Measurements from ENCODE around the gene MAP3K15.
"Not testable (repeated sequence)": the region's sequence is repeated elsewhere in the genome, so short reads cannot be mapped to it uniquely, and the experiment has no call there.

Gene MAP3K15

GRCh38 chrX:19462879-19463278 is 52.4 kb downstream of the MAP3K15 start:
- Histone ChIP-seq H3K27ac (no peak overlapping the region), H3K36me3 (no peaks in the 10 kb centered on the region), H3K4me1 (no peaks in the 10 kb centered on the region), H3K4me3 (no peak overlapping the region), H3K9me3 (no peaks in the 10 kb centered on the region), H3K27me3 (no peaks in the 10 kb centered on the region)
- intact Hi-C loops (cut with DNase I; ENCODE audit: low total_unique reads): no loop called here
- no peak for TF ChIP-seq CTCF (IDR thresholded peaks at IDR 0.05)
- DNase-seq: no peak

- Histone ChIP-seq H3K4me3 (no peak overlapping the region), H3K27ac (no peak overlapping the region), H3K4me1 (no peaks in the 10 kb centered on the region), H3K27me3 (no peaks in the 10 kb centered on the region), H3K9me3 (no peaks in the 10 kb centered on the region), H3K36me3 (no peaks in the 10 kb centered on the region)
- intact Hi-C loops (cut with DNase I; ENCODE audit: low total_unique reads): no loop called here
- no peak for TF ChIP-seq CTCF (IDR thresholded peaks at IDR 0.05)
- no peak for DNase-seq
These were observed 53.1 kb downstream of the MAP3K15 start for GRCh38 chrX:19462231-19462630.

- intact Hi-C loops (cut with DNase I; ENCODE audit: low total_unique reads): no loop called here
- Histone ChIP-seq H3K27me3 (no peaks in the 10 kb centered on the region), H3K27ac (no peak overlapping the region), H3K36me3 (no peaks in the 10 kb centered on the region), H3K4me1 (no peaks in the 10 kb centered on the region), H3K4me3 (no peak overlapping the region), H3K9me3 (no peaks in the 10 kb centered on the region)
- no peak for DNase-seq
- no peak for TF ChIP-seq CTCF (IDR thresholded peaks at IDR 0.05)
These were observed 57.6 kb downstream of the MAP3K15 start for GRCh38 chrX:19457662-19458061.

GRCh38 chrX:19448077-19448476 is 67.2 kb downstream of the MAP3K15 start:
- no peaks in the 10 kb centered on the region for H3K9me3 ChIP-seq
- H3K4me3 ChIP-seq: no peak overlapping the region
- no peaks in the 10 kb centered on the region for H3K4me1 ChIP-seq
- no peaks in the 10 kb centered on the region for H3K36me3 ChIP-seq
- H3K27me3 ChIP-seq: no peaks in the 10 kb centered on the region
- no peak overlapping the region for H3K27ac ChIP-seq
- no peak for TF ChIP-seq CTCF (IDR thresholded peaks at IDR 0.05)
- DNase-seq: no peak
- intact Hi-C loops (cut with DNase I; ENCODE audit: low total_unique reads): no loop called here

GRCh38 chrX:19446397-19446796 is 68.9 kb downstream of the MAP3K15 start:
- H3K4me1 ChIP-seq: no peaks in the 10 kb centered on the region
- no peak overlapping the region for H3K27ac ChIP-seq
- H3K9me3 ChIP-seq: no peaks in the 10 kb centered on the region
- H3K27me3 ChIP-seq: no peaks in the 10 kb centered on the region
- no peak for DNase-seq
- no peaks in the 10 kb centered on the region for H3K36me3 ChIP-seq
- TF ChIP-seq CTCF (IDR thresholded peaks at IDR 0.05): no peak
- intact Hi-C loops (cut with DNase I; ENCODE audit: low total_unique reads): no loop called here
- H3K4me3 ChIP-seq: no peak overlapping the region

GRCh38 chrX:19445772-19446171 is 69.5 kb downstream of the MAP3K15 start:
- H3K4me1 ChIP-seq; H3K4me3 ChIP-seq; H3K9me3 ChIP-seq; H3K27ac ChIP-seq; H3K36me3 ChIP-seq; intact Hi-C loops (cut with DNase I; ENCODE audit: low total_unique reads); H3K27me3 ChIP-seq; DNase-seq: not testable (repeated sequence)

Measured in tibial artery (tissue), 4 donors.